ENCODE measurements around the gene LAMA2.

Gene LAMA2

GRCh38 chr6:129008591-129008990 is 125.7 kb downstream of the LAMA2 start:
- Histone ChIP-seq H3K4me3 (ENCODE audit: low read length) (no peak overlapping the region), H3K27ac (ENCODE audit: low read length) (no peak overlapping the region), H2AFZ (ENCODE audit: low read depth, low read length) (no peak overlapping the region), H3K4me1 (ENCODE audit: low read length) (no peaks in the 10 kb centered on the region), H3K9me3 (ENCODE audit: insufficient read depth, low read length) (no peaks in the 10 kb centered on the region), H3K9ac (ENCODE audit: low read length) (no peak overlapping the region), H4K20me1 (ENCODE audit: insufficient read depth, low read length) (no peaks in the 10 kb centered on the region), H3K4me2 (ENCODE audit: low read length) (no peak overlapping the region), H3K79me2 (ENCODE audit: low read length) (no peaks in the 10 kb centered on the region), H3K36me3 (replicated peaks; ENCODE audit: low read depth, low read length) (no peaks in the 10 kb centered on the region), H3K27me3 (ENCODE audit: low read depth, low read length) (no peaks in the 10 kb centered on the region)
- TF ChIP-seq EZH2phosphoT487 (IDR thresholded peaks at IDR 0.05; ENCODE audit: low read depth), result no peak
- TF ChIP-seq, protein P1, sequence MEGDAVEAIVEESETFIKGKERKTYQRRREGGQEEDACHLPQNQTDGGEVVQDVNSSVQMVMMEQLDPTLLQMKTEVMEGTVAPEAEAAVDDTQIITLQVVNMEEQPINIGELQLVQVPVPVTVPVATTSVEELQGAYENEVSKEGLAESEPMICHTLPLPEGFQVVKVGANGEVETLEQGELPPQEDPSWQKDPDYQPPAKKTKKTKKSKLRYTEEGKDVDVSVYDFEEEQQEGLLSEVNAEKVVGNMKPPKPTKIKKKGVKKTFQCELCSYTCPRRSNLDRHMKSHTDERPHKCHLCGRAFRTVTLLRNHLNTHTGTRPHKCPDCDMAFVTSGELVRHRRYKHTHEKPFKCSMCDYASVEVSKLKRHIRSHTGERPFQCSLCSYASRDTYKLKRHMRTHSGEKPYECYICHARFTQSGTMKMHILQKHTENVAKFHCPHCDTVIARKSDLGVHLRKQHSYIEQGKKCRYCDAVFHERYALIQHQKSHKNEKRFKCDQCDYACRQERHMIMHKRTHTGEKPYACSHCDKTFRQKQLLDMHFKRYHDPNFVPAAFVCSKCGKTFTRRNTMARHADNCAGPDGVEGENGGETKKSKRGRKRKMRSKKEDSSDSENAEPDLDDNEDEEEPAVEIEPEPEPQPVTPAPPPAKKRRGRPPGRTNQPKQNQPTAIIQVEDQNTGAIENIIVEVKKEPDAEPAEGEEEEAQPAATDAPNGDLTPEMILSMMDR (IDR thresholded peaks at IDR 0.05; ENCODE audit: low read depth, low read length), result no peak

DNA sequence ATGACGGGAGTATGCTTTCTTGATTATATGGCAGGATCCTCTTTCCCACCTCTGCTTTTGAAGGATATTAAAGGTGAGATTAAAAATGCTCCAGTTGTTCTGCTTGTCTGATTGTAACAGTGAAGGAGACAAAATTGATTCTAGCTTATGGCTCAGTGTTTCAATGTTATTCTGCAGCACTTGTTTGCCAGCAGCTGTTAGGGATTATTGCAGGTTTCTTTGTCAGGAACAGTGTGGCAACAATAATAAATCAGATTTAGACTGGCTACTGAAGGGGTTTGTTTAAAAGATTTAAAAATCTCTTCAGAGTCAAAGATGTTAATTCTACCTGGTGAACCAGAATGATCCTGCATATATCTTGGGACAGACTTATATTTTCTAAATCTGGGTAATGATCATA is 126.9 kb downstream of the LAMA2 start:
- no peak overlapping the region for H2AFZ ChIP-seq (ENCODE audit: low read depth, low read length)
- no peak overlapping the region for H3K4me3 ChIP-seq (ENCODE audit: low read length)
- H3K9ac ChIP-seq (ENCODE audit: low read length), result no peak overlapping the region
- TF ChIP-seq, protein P1 (IDR thresholded peaks at IDR 0.05; ENCODE audit: low read depth, low read length), result no peak
- TF ChIP-seq EZH2phosphoT487 (IDR thresholded peaks at IDR 0.05; ENCODE audit: low read depth), result no peak
- no peaks in the 10 kb centered on the region for H4K20me1 ChIP-seq (ENCODE audit: insufficient read depth, low read length)
- no peaks in the 10 kb centered on the region for H3K9me3 ChIP-seq (ENCODE audit: insufficient read depth, low read length)
- H3K27ac ChIP-seq (ENCODE audit: low read length), result no peak overlapping the region
- H3K27me3 ChIP-seq (ENCODE audit: low read depth, low read length), result no peaks in the 10 kb centered on the region
- no peak overlapping the region for H3K4me2 ChIP-seq (ENCODE audit: low read length)
- no peaks in the 10 kb centered on the region for H3K4me1 ChIP-seq (ENCODE audit: low read length)
- no peaks in the 10 kb centered on the region for H3K36me3 ChIP-seq (replicated peaks; ENCODE audit: low read depth, low read length)
- no peaks in the 10 kb centered on the region for H3K79me2 ChIP-seq (ENCODE audit: low read length)

DNA sequence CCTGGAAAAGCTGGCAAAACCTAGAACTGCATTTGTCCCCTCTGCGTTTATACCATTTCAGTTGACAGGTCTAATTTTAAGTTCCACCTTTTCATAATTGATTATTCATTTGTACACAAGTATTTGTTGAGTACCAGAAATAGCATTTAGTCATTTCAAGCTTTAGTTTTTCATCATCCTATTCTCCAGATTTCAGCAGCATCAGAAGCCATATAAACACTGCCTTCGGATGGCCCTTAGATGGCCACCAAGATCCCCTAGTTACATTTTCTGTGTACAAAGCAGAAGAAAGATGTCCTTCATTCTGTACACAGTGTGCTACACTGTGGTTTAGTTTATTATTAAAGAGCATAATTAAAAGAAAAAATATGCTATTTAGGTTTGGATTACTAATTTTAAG is 131.4 kb downstream of the LAMA2 start:
- Histone ChIP-seq H3K9ac (ENCODE audit: low read length) (no peak overlapping the region), H3K36me3 (replicated peaks; ENCODE audit: low read depth, low read length) (no peaks in the 10 kb centered on the region), H3K4me1 (ENCODE audit: low read length) (no peaks in the 10 kb centered on the region), H3K4me2 (ENCODE audit: low read length) (no peak overlapping the region), H3K79me2 (ENCODE audit: low read length) (no peaks in the 10 kb centered on the region), H3K9me3 (ENCODE audit: insufficient read depth, low read length) (no peaks in the 10 kb centered on the region), H3K27me3 (ENCODE audit: low read depth, low read length) (no peaks in the 10 kb centered on the region), H3K4me3 (ENCODE audit: low read length) (no peak overlapping the region), H2AFZ (ENCODE audit: low read depth, low read length) (no peak overlapping the region), H3K27ac (ENCODE audit: low read length) (no peak overlapping the region), H4K20me1 (ENCODE audit: insufficient read depth, low read length) (no peaks in the 10 kb centered on the region)
- no peak for TF ChIP-seq EZH2phosphoT487 (IDR thresholded peaks at IDR 0.05; ENCODE audit: low read depth)
- TF ChIP-seq, protein P1 (IDR thresholded peaks at IDR 0.05; ENCODE audit: low read depth, low read length), result no peak

- Histone ChIP-seq H3K27me3 (ENCODE audit: low read depth, low read length) (no peaks in the 10 kb centered on the region), H3K9me3 (ENCODE audit: insufficient read depth, low read length) (no peaks in the 10 kb centered on the region), H4K20me1 (ENCODE audit: insufficient read depth, low read length) (no peaks in the 10 kb centered on the region), H3K9ac (ENCODE audit: low read length) (no peak overlapping the region), H3K4me1 (ENCODE audit: low read length) (no peaks in the 10 kb centered on the region), H2AFZ (ENCODE audit: low read depth, low read length) (no peak overlapping the region), H3K4me3 (ENCODE audit: low read length) (no peak overlapping the region), H3K79me2 (ENCODE audit: low read length) (no peaks in the 10 kb centered on the region), H3K4me2 (ENCODE audit: low read length) (no peak overlapping the region), H3K27ac (ENCODE audit: low read length) (no peak overlapping the region), H3K36me3 (replicated peaks; ENCODE audit: low read depth, low read length) (no peaks in the 10 kb centered on the region)
- TF ChIP-seq, protein P1 (IDR thresholded peaks at IDR 0.05; ENCODE audit: low read depth, low read length), result no peak
- TF ChIP-seq EZH2phosphoT487 (IDR thresholded peaks at IDR 0.05; ENCODE audit: low read depth), result no peak
Observed at GRCh38 chr6:129015721-129016120, 132.8 kb downstream of the LAMA2 start.
